Thymus (tissue), 11 donors: Measurements from ENCODE around the gene RAD51C. TPM values are rescaled to one million over a fixed set of nuclear protein-coding genes. Genes with fewer than 3 reads are reported as not detected.
"Not testable (repeated sequence)": the region's sequence is repeated elsewhere in the genome, so short reads cannot be mapped to it uniquely, and the experiment has no call there.

ENCODE experiments used
- DNase-seq, 9 donors: peaks; one replicate each; pipeline ENCODE4 v3.0.0-alpha.2; 2013; ENCODE audit warnings: low spot score in 9 of 9, low read depth in 6 of 9, missing footprints in 1 of 9
- H3K27ac ChIP-seq, 2 donors: one replicate each; pipeline ENCODE4 v1.5.1; 2013; ENCODE audit warnings: control low read depth in 1 of 2, low read depth in 1 of 2, low read length in 1 of 2, mild to moderate bottlenecking in 1 of 2, moderate library complexity in 1 of 2
- H3K27me3 ChIP-seq, 2 donors: one replicate each; pipeline ENCODE4 v1.5.1; 2013; ENCODE audit warnings: low read length in 1 of 2; ENCODE audit not compliant: control insufficient read depth in 2 of 2, insufficient read depth in 1 of 2
- H3K36me3 ChIP-seq, 2 donors: one replicate each; pipeline ENCODE4 v1.5.1; 2013; ENCODE audit warnings: low read length in 1 of 2, mild to moderate bottlenecking in 1 of 2, moderate library complexity in 1 of 2; ENCODE audit not compliant: control insufficient read depth in 2 of 2, insufficient read depth in 2 of 2
- H3K4me1 ChIP-seq, 2 donors: one replicate each; pipeline ENCODE4 v1.5.1; 2013; ENCODE audit warnings: low read length in 2 of 2; ENCODE audit not compliant: control insufficient read depth in 2 of 2, insufficient read depth in 2 of 2
- H3K4me3 ChIP-seq, 2 donors: one replicate each; pipeline ENCODE4 v1.5.1; 2013; ENCODE audit warnings: low read length in 2 of 2, control low read depth in 1 of 2, mild to moderate bottlenecking in 1 of 2
- H3K9me3 ChIP-seq, 2 donors: one replicate each; pipeline ENCODE4 v1.5.1; 2013; ENCODE audit warnings: low read length in 1 of 2, mild to moderate bottlenecking in 1 of 2; ENCODE audit not compliant: control insufficient read depth in 2 of 2, insufficient read depth in 1 of 2
- WGBS: extraction: QIAGEN DNeasy Blood & Tissue Kit; methylation state at CpG from one replicate; pipeline ENCODE4 v1.1.7; 2013; 5-methylcytosine and 5-hydroxymethylcytosine counted together
- polyA plus RNA-seq: library from polyadenylated mRNA; stranded (reverse); fragments of 200-250 nt; gene quantifications from one replicate; pipeline ENCODE4 v1.2.3, GENCODE V29; 2013
- total RNA-seq: library from RNA; stranded (reverse); fragments of 120-200 nt; gene quantifications from one replicate; pipeline ENCODE4 v1.2.4, GENCODE V29; 2013
- donor health status: healthy.

Gene RAD51C
- total and polyA plus RNA-seq, 2 donors = 31.1 to 48.1 TPM

- H3K27ac ChIP-seq, H3K4me3 ChIP-seq, H3K4me1 ChIP-seq, H3K9me3 ChIP-seq, DNase-seq, H3K36me3 ChIP-seq, H3K27me3 ChIP-seq: not testable (repeated sequence)
- WGBS = 97% methylated on average over 5 of the region's 5 CpGs
Measured at GRCh38 chr17:58678287-58678686, 14.1 kb upstream of the RAD51C start.

- DNase-seq = no peak
- Histone ChIP-seq H3K4me1 (no peaks in the 10 kb centered on the region), H3K9me3 (no peaks in the 10 kb centered on the region), H3K4me3 (no peak overlapping the region), H3K27ac (no peak overlapping the region), H3K27me3 (no peaks in the 10 kb centered on the region), H3K36me3 (no peaks in the 10 kb centered on the region)
- WGBS = 84% methylated on average over 12 of the region's 12 CpGs
Measured at GRCh38 chr17:58679263-58680037, 13.0 kb upstream of the RAD51C start.

- Histone ChIP-seq H3K9me3 (no peaks in the 10 kb centered on the region), H3K4me3 (no peak overlapping the region), H3K4me1 (no peaks in the 10 kb centered on the region), H3K27ac (no peak overlapping the region), H3K36me3 (no peaks in the 10 kb centered on the region), H3K27me3 (no peaks in the 10 kb centered on the region)
- WGBS = 96% methylated on average over 6 of the region's 6 CpGs
- DNase-seq = no peak
Measured at GRCh38 chr17:58680038-58680369, 12.4 kb upstream of the RAD51C start.

GRCh38 chr17:58684003-58684402, 8.4 kb upstream of the RAD51C start:
- no peak for DNase-seq
- H3K27me3 ChIP-seq = no peaks in the 10 kb centered on the region
- no peaks in the 10 kb centered on the region for H3K36me3 ChIP-seq
- no peak overlapping the region for H3K4me3 ChIP-seq
- no peaks in the 10 kb centered on the region for H3K4me1 ChIP-seq
- WGBS = 98% methylated on average over 10 of the region's 10 CpGs
- no peaks in the 10 kb centered on the region for H3K9me3 ChIP-seq
- H3K27ac ChIP-seq = no peak overlapping the region

GRCh38 chr17:58684462-58684861, 7.9 kb upstream of the RAD51C start:
- WGBS = 98% methylated on average over 6 of the region's 6 CpGs
- H3K27me3 ChIP-seq, DNase-seq, H3K4me3 ChIP-seq, H3K4me1 ChIP-seq, H3K9me3 ChIP-seq, H3K36me3 ChIP-seq, H3K27ac ChIP-seq: not testable (repeated sequence)

- no peak overlapping the region for H3K4me3 ChIP-seq
- WGBS = 91% methylated on average over 4 of the region's 4 CpGs
- peaks cover 0 to 5% of the 10 kb centered on the region in 2 donors for H3K9me3 ChIP-seq
- H3K27ac ChIP-seq = no peak overlapping the region
- H3K27me3 ChIP-seq = no peaks in the 10 kb centered on the region
- H3K4me1 ChIP-seq = peaks cover 0 to under 1% of the 10 kb centered on the region in 2 donors
- no peak for DNase-seq
- no peaks in the 10 kb centered on the region for H3K36me3 ChIP-seq
Measured at GRCh38 chr17:58686980-58687379, 5.4 kb upstream of the RAD51C start.

- H3K36me3 ChIP-seq = no peaks in the 10 kb centered on the region
- no peak for DNase-seq
- 97% methylated on average over 2 of the region's 2 CpGs for WGBS
- H3K27me3 ChIP-seq = no peaks in the 10 kb centered on the region
- no peak overlapping the region for H3K4me3 ChIP-seq
- peaks cover 0 to 9% of the 10 kb centered on the region in 2 donors for H3K9me3 ChIP-seq
- H3K27ac ChIP-seq = no peak overlapping the region
- peaks cover 6 to 11% of the 10 kb centered on the region in 2 donors for H3K4me1 ChIP-seq
Measured at GRCh38 chr17:58688521-58688920, 3.9 kb upstream of the RAD51C start.

- H3K36me3 ChIP-seq, H3K4me3 ChIP-seq, H3K27ac ChIP-seq, DNase-seq, H3K27me3 ChIP-seq, H3K9me3 ChIP-seq: not testable (repeated sequence)
- peaks cover 7 to 12% of the 10 kb centered on the region in 2 donors for H3K4me1 ChIP-seq
- 95% methylated on average over 7 of the region's 7 CpGs for WGBS
Measured at GRCh38 chr17:58690033-58690432, 2.4 kb upstream of the RAD51C start.

- DNase-seq = no peak
- H3K27ac ChIP-seq = peak within 1 kb of the TSS; percentile 82 to 89
- peaks cover 0 to 9% of the 10 kb centered on the region in 2 donors for H3K9me3 ChIP-seq
- peaks cover 7 to 12% of the 10 kb centered on the region in 2 donors for H3K4me1 ChIP-seq
- no peaks in the 10 kb centered on the region for H3K27me3 ChIP-seq
- H3K4me3 ChIP-seq = peak within 1 kb of the TSS; percentile 78 to 81
- peaks cover 3% of the 10 kb centered on the region in 2 donors for H3K36me3 ChIP-seq
- 91% methylated on average over 19 of the region's 19 CpGs for WGBS
Measured at GRCh38 chr17:58691701-58692238, 632 bp upstream of the RAD51C start, which contains the start of gene TEX14. TEX14 (minus strand) TSS chr17:58692045; CDS start chr17:58652001, 40,044 bp downstream.
